ENCODE results near the gene BLOC1S4. TPM values are rescaled to one million over a fixed set of nuclear protein-coding genes. Genes with fewer than 3 reads are reported as not detected.

BLOC1S4 gene
- total RNA-seq, 1 experiment from 2014 or later, result 14.9 TPM

GRCh38 chr4:6742507-6742906 is 26.5 kb downstream of the BLOC1S4 start:
- no peak overlapping the region for H3K27ac ChIP-seq (ENCODE audit: insufficient read length, low read depth, low read length)
- H4K20me1 ChIP-seq (ENCODE audit: control insufficient read depth, insufficient read depth, insufficient read length), result peaks cover 2% of the 10 kb centered on the region
- no peak overlapping the region for H4K91ac ChIP-seq (ENCODE audit: insufficient read length, low read depth, low read length)
- no peak overlapping the region for H3K23ac ChIP-seq (ENCODE audit: insufficient read length, low read depth, low read length)
- H2BK120ac ChIP-seq (ENCODE audit: low read depth, low read length, poor library complexity, severe bottlenecking), result no peak overlapping the region
- no peak overlapping the region for H2AFZ ChIP-seq (ENCODE audit: low read length)
- no peaks in the 10 kb centered on the region for H3K4me1 ChIP-seq (ENCODE audit: insufficient read depth, low read length)
- 0 out of 4 replicates have a peak, but pooled peaks cover 0 to 5% of the 10 kb centered on the region in 2 experiments for H3K4me1 Mint-ChIP-seq
- H3K79me2 ChIP-seq (ENCODE audit: insufficient read depth, low read length), result no peaks in the 10 kb centered on the region
- no peak overlapping the region for H4K8ac ChIP-seq (replicated peaks; ENCODE audit: insufficient read length, low read depth, low read length)
- H2BK20ac ChIP-seq (ENCODE audit: low read depth, low read length, poor library complexity, severe bottlenecking), result no peak overlapping the region
- H3K27me3 ChIP-seq (ENCODE audit: insufficient read depth, low read length), result no peaks in the 10 kb centered on the region
- no peak overlapping the region for H2BK15ac ChIP-seq (ENCODE audit: low read depth, low read length)
- no peak overlapping the region for H2BK5ac ChIP-seq (ENCODE audit: insufficient read length, low read length)
- peaks cover 6 to 8% of the 10 kb centered on the region in 2 experiments; a peak in 2 of 5 replicates for H3K9me3 Mint-ChIP-seq
- H3K9ac ChIP-seq (ENCODE audit: extremely low read depth, insufficient read length, low read length), result no peak overlapping the region
- no peak for DNase-seq
- no peak overlapping the region for H3K14ac ChIP-seq (ENCODE audit: insufficient read depth, low read length)
- no peak overlapping the region for H3K27ac Mint-ChIP-seq
- no peak overlapping the region for H3T11ph ChIP-seq (ENCODE audit: low read length)
- no peak overlapping the region for H3K56ac ChIP-seq (ENCODE audit: insufficient read length, low read depth, low read length)
- peaks cover 1% of the 10 kb centered on the region for H3K27me3 Mint-ChIP-seq (ENCODE audit: low read depth)
- H3K4me2 ChIP-seq (ENCODE audit: insufficient read depth, insufficient read length, low read length), result no peak overlapping the region
- no peak for TF ChIP-seq CTCF (conservative IDR thresholded peaks at IDR 0.05)
- no peaks in the 10 kb centered on the region for H3K23me2 ChIP-seq (ENCODE audit: insufficient read length, low read depth, low read length, poor library complexity, severe bottlenecking)
- H2BK12ac ChIP-seq (ENCODE audit: insufficient read length, low read depth, low read length), result no peak overlapping the region
- H3K36me3 Mint-ChIP-seq (ENCODE audit: insufficient read depth in 1 of 3, low read depth in 3 of 3), result no peaks in the 10 kb centered on the region; a peak in 1 of 7 replicates
- H3K4me3 Mint-ChIP-seq, result no peak overlapping the region
- H2AK5ac ChIP-seq (ENCODE audit: insufficient read length, low read length), result no peak overlapping the region
- no peaks in the 10 kb centered on the region for H3K9me3 ChIP-seq (ENCODE audit: control insufficient read depth, low read depth, low read length)
- no peak overlapping the region for H4K5ac ChIP-seq (ENCODE audit: insufficient read length, low read depth, low read length)
- WGBS (ENCODE audit: extremely low coverage, insufficient read length, low lambda C conversion rate), result no CpG with 5 or more reads among the region's 2 CpGs
- no peaks in the 10 kb centered on the region for H3K79me1 ChIP-seq (ENCODE audit: insufficient read depth, low read depth, low read length, poor library complexity, severe bottlenecking)
- H3K18ac ChIP-seq (ENCODE audit: insufficient read length, low read depth, low read length), result no peak overlapping the region
- H3K4ac ChIP-seq (ENCODE audit: low read depth, low read length), result no peak overlapping the region
